Measurements from ENCODE around the gene RBX1. TPM values are rescaled to one million over a fixed set of nuclear protein-coding genes. Genes with fewer than 3 reads are reported as not detected.
"Not testable (repeated sequence)": the region's sequence is repeated elsewhere in the genome, so short reads cannot be mapped to it uniquely, and the experiment has no call there.

RBX1 gene
- total RNA-seq, 4 donors from 2014 or later = 27.7 to 62.6 (median 33.9) TPM

DNA sequence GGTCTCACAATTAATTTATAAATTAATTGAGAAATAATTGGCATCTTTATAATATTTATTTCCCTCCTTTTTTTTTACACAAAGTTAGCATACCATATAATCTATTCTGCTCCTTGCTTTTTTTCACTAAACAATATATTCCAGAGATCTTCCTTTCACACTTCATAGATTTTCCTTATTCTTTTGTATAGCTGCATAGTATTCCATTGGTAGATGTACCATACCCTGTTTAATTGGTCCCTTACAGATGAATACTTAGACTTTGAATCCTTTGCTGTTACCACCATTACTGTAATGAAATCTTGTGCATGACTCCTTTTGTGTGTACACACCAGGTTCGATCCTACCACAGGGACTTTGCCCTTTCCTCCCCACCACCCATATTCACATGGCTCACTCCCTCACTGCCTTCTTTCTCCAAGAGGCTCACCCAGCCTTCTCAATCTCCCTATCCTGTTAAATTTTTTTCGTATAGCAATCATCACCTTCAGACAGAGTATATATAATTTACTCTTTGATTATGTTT is 48.9 kb downstream of the RBX1 start:
- Histone ChIP-seq H3K36me3 (no peaks in the 10 kb centered on the region), H3K27me3 (no peaks in the 10 kb centered on the region), H3K27ac (no peak overlapping the region), H3K4me1 (no peaks in the 10 kb centered on the region), H3K4me3 (no peak overlapping the region), H3K9me3 (no peaks in the 10 kb centered on the region)
- WGBS, 2 donors = 88 to 90% methylated on average over 2 of the region's 2 CpGs
- DNase-seq (ENCODE audit: low spot score in 2 of 2) = no peak
- no peak for TF ChIP-seq POLR2A (IDR thresholded peaks at IDR 0.05)
- no peak for TF ChIP-seq EP300 (IDR thresholded peaks at IDR 0.05)

DNA sequence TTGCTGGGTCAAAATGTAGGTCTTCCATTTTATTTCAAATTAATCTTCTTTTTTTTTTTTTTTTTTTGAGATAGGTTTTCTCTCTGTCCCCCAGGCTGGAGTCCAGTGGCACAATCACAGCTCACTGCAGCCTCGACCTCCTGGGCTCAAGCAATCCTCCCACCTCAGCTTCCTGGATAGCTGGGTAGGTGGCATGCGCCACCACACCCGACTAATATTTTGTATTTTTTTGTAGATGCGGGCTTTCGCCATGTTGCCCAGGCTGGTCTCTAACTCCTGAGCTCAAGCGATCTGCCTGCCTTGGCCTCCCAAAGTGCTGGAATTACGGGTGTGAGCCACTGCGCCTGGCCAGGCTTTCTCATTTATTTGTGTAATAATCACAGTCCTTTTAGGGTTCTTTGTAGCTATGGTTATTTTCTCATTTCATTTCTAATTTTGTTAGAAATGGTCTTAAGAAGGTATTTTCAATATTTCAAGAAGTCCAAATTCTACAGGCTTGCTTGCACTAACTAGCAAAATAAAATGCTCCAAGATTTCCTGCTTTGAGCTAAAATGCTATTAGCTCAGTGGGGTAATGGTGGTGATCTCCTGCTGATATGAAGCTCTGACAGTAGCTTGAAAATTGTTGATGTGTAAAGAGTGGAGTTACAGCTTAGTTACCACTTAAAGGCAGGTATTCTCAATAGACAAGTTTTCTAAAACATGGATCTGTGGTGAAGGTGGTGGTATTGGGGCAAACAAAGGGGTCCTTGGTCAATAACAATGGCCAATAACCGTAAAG is 50.0 kb downstream of the RBX1 start:
- WGBS, 2 donors = 80 to 83% methylated on average over 9 of the region's 9 CpGs
- H3K27me3 ChIP-seq = no peaks in the 10 kb centered on the region
- no peaks in the 10 kb centered on the region for H3K4me1 ChIP-seq
- H3K9me3 ChIP-seq = no peaks in the 10 kb centered on the region
- H3K27ac ChIP-seq = no peak overlapping the region
- H3K4me3 ChIP-seq = no peak overlapping the region
- no peaks in the 10 kb centered on the region for H3K36me3 ChIP-seq
- TF ChIP-seq POLR2A (IDR thresholded peaks at IDR 0.05) = no peak
- TF ChIP-seq, protein P1, sequence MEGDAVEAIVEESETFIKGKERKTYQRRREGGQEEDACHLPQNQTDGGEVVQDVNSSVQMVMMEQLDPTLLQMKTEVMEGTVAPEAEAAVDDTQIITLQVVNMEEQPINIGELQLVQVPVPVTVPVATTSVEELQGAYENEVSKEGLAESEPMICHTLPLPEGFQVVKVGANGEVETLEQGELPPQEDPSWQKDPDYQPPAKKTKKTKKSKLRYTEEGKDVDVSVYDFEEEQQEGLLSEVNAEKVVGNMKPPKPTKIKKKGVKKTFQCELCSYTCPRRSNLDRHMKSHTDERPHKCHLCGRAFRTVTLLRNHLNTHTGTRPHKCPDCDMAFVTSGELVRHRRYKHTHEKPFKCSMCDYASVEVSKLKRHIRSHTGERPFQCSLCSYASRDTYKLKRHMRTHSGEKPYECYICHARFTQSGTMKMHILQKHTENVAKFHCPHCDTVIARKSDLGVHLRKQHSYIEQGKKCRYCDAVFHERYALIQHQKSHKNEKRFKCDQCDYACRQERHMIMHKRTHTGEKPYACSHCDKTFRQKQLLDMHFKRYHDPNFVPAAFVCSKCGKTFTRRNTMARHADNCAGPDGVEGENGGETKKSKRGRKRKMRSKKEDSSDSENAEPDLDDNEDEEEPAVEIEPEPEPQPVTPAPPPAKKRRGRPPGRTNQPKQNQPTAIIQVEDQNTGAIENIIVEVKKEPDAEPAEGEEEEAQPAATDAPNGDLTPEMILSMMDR (IDR thresholded peaks at IDR 0.05) = no peak
- DNase-seq (ENCODE audit: low spot score in 2 of 2) = no peak

DNA sequence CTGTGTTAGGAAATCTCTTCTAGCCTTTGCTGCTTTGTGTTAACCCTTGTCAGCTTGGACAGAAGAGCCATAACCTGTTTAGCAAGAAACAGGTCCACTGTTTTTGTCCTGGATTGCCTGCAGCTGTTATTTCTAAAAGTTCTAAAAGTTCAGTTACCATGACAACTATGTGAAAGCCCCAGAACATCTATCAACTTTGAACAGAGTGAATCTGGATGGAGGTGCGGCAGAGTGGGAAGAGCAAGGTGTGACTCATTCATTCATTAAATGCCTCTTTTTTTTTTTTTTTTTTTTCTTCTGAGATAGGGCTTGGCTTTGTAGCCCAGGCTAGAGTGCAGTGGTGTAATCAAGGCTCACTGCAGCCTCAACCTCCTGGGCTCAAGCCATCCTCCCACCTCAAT is 50.5 kb downstream of the RBX1 start:
- DNase-seq (ENCODE audit: low spot score in 2 of 2) = no peak
- H3K4me1 ChIP-seq = no peaks in the 10 kb centered on the region
- no peaks in the 10 kb centered on the region for H3K27me3 ChIP-seq
- H3K4me3 ChIP-seq = no peak overlapping the region
- H3K9me3 ChIP-seq = no peaks in the 10 kb centered on the region
- no peak for TF ChIP-seq POLR2A (IDR thresholded peaks at IDR 0.05)
- TF ChIP-seq, protein P1 (IDR thresholded peaks at IDR 0.05) = no peak
- no peak for TF ChIP-seq EP300 (IDR thresholded peaks at IDR 0.05)
- no peaks in the 10 kb centered on the region for H3K36me3 ChIP-seq
- no peak overlapping the region for H3K27ac ChIP-seq
- 40 to 48% methylated on average over 1 of the region's 1 CpG for WGBS, 2 donors

DNA sequence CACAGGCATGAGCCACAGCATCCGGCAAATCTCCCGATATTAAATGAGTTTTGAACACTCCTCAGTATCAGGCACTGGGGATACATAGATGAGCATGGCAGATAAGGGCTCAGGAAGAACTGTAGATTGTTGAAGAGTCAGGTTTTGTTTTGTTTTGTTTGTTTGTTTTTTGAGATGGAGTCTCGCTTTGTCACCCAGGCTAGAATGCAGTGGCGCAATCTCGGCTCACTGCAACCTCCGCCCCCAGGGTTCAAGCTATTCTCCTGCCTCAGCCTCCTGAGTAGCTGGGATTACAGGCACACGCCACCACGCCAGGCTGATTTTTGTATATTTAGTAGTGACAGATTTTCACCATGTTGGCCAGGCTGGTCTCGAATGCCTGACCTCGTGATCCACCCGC is 51.2 kb downstream of the RBX1 start:
- DNase-seq (ENCODE audit: low spot score in 2 of 2); H3K36me3 ChIP-seq; H3K9me3 ChIP-seq; H3K4me3 ChIP-seq; H3K27me3 ChIP-seq; H3K4me1 ChIP-seq; H3K27ac ChIP-seq: not testable (repeated sequence)
- WGBS, 2 donors = 94% methylated on average over 11 of the region's 11 CpGs

DNA sequence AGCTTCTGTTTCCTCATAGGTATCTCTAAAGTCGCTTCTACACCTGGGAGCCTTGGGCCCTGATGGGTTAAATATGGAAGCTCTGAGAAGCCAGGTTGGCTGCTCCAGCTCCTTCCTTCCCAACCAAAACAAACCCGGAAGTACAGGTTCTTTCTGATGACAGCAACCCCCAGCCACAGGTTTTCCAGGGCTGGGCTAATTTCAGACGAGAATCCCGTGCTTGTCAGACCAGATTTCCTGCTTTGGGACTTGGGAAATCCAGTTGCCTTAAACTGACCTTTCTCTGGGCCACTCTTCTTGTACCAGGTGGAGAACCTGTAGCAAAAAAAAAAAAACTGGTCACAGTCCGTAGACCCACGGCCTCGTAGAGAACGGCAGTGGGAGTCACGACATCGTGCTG is 51.9 kb downstream of the RBX1 start:
- Histone ChIP-seq H3K36me3 (no peaks in the 10 kb centered on the region), H3K4me3 (no peak overlapping the region), H3K4me1 (no peaks in the 10 kb centered on the region), H3K27me3 (no peaks in the 10 kb centered on the region), H3K27ac (no peak overlapping the region), H3K9me3 (no peaks in the 10 kb centered on the region)
- WGBS, 2 donors = 72 to 79% methylated on average over 10 of the region's 10 CpGs
- TF ChIP-seq, protein P1 (IDR thresholded peaks at IDR 0.05) = no peak
- TF ChIP-seq POLR2A (IDR thresholded peaks at IDR 0.05) (no peak), EP300 (IDR thresholded peaks at IDR 0.05) (no peak)
- no peak for DNase-seq (ENCODE audit: low spot score in 2 of 2)

DNA sequence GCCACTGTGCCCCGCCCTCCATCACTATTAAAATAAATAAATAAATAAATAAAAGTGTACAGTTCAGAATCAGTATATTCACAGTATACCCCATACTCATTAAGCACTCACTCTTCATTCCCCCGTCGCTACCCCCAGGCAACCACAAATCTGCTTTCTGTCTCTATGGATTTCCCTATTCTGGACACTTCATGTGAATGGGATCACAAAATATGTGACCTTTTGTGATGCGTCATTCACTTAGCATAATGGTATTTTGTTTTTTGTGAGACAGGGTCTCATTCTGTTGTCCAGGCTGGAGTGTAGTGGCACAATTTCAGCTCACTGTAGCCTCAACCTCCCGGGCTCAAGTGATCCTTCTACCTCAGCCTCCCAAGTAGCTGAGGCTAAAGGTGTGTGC is 52.8 kb downstream of the RBX1 start:
- TF ChIP-seq EP300 (IDR thresholded peaks at IDR 0.05) (no peak), POLR2A (IDR thresholded peaks at IDR 0.05) (no peak)
- TF ChIP-seq, protein P1 (IDR thresholded peaks at IDR 0.05) = no peak

More for the DNA sequence above, 52.8 kb downstream of the RBX1 start:
- Histone ChIP-seq H3K27me3 (no peaks in the 10 kb centered on the region), H3K36me3 (no peaks in the 10 kb centered on the region), H3K4me1 (no peaks in the 10 kb centered on the region), H3K9me3 (no peaks in the 10 kb centered on the region), H3K4me3 (no peak overlapping the region), H3K27ac (no peak overlapping the region)
- DNase-seq (ENCODE audit: low spot score in 2 of 2) = no peak
- WGBS, 2 donors = 67 to 69% methylated on average over 5 of the region's 5 CpGs
